Measurements from ENCODE around the gene UXS1.
"Not testable (repeated sequence)": the region's sequence is repeated elsewhere in the genome, so short reads cannot be mapped to it uniquely, and the experiment has no call there.

UXS1 gene

GRCh38 chr2:106138543-106139237 is 55.4 kb downstream of the UXS1 start:
- H3K27ac ChIP-seq (ENCODE audit: low read depth, low read length), result peak overlapping the region; percentile 51
- peaks cover 0 to 5% of the 10 kb centered on the region in 2 donors for H3K36me3 ChIP-seq (ENCODE audit: control insufficient read depth in 1 of 2, insufficient read depth in 2 of 2, low read length in 2 of 2)
- no peaks in the 10 kb centered on the region for H3K9me3 ChIP-seq (ENCODE audit: control insufficient read depth in 1 of 2, low read length in 2 of 2)
- H3K4me3 ChIP-seq (ENCODE audit: low read depth in 1 of 2, low read length in 2 of 2), result no peak overlapping the region
- H3K9ac ChIP-seq (ENCODE audit: low read depth in 1 of 2, low read length in 2 of 2), result peak overlapping the region in 1 of 2 donors; percentile 9
- H3K27me3 ChIP-seq (ENCODE audit: control insufficient read depth in 1 of 2, insufficient read depth in 2 of 2, low read length in 2 of 2), result no peaks in the 10 kb centered on the region
- peaks cover 9 to 17% of the 10 kb centered on the region in 2 donors for H3K4me1 ChIP-seq (ENCODE audit: control insufficient read depth in 1 of 2, insufficient read depth in 2 of 2, low read length in 2 of 2)

DNA sequence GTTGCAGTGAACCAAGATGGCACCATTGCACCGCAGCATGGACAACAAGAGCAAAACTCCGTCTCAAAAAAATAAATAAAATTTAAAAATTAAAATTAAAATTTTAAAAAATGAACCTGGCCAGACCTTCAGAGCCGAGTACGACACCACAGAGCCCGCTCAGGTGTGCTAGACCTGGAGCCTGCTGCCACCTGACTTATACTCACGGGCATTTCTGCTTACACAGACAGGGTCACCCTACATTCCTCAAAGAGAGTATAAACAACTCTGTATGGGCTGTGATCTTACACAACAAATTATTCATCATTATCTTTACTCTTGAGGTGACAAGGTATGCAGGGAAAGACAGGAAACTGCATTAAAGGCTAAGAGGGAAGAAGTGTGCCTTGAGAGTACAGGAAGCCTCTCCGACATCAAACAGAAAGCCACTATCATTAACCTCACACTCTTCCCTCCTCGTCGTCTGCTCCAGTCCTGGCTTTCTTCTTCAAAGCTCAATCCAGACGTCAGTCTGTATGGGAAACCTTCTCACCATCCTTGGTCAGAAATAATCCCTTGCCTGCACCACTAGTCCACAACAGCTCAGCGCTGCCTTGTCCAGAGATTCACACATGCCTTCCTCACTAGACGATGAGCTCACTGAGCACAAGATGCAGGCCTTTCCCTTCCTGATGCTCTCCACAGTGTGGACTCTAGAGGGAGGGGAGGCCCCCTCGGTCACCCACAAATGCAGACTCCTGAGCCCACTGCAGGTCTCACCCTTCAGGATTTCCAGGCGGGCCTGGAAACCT is 56.2 kb downstream of the UXS1 start:
- Histone ChIP-seq H3K27ac (ENCODE audit: low read depth, low read length) (peak overlapping the region; percentile 51), H3K27me3 (ENCODE audit: control insufficient read depth in 1 of 2, insufficient read depth in 2 of 2, low read length in 2 of 2) (no peaks in the 10 kb centered on the region), H3K4me3 (ENCODE audit: low read depth in 1 of 2, low read length in 2 of 2) (no peak overlapping the region), H3K36me3 (ENCODE audit: control insufficient read depth in 1 of 2, insufficient read depth in 2 of 2, low read length in 2 of 2) (peaks cover 0 to 5% of the 10 kb centered on the region in 2 donors), H3K9ac (ENCODE audit: low read depth in 1 of 2, low read length in 2 of 2) (peak overlapping the region in 1 of 2 donors; percentile 9), H3K4me1 (ENCODE audit: control insufficient read depth in 1 of 2, insufficient read depth in 2 of 2, low read length in 2 of 2) (peaks cover 9 to 17% of the 10 kb centered on the region in 2 donors), H3K9me3 (ENCODE audit: control insufficient read depth in 1 of 2, low read length in 2 of 2) (no peaks in the 10 kb centered on the region)

DNA sequence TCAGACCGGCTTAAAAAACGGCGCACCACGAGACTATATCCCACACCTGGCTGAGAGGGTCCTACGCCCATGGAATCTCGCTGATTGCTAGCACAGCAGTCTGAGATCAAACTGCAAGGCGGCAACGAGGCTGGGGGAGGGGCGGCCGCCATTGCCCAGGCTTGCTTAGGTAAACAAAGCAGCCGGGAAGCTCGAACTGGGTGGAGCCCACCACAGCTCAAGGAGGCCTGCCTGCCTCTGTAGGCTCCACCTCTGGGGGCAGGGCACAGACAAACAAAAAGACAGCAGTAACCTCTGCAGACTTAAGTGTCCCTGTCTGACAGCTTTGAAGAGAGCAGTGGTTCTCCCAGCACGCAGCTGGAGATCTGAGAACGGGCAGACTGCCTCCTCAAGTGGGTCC is 62.9 kb downstream of the UXS1 start:
- not testable (repeated sequence) for H3K4me3 ChIP-seq (ENCODE audit: low read depth in 1 of 2, low read length in 2 of 2); H3K27ac ChIP-seq (ENCODE audit: low read depth, low read length)

GRCh38 chr2:106130251-106130998 is 63.7 kb downstream of the UXS1 start:
- Histone ChIP-seq H3K4me3 (ENCODE audit: low read depth in 1 of 2, low read length in 2 of 2) (peak overlapping the region; percentile 28 to 56), H3K27ac (ENCODE audit: low read depth, low read length) (peak overlapping the region; percentile 32), H3K9ac (ENCODE audit: low read depth in 1 of 2, low read length in 2 of 2) (peak overlapping the region in 1 of 2 donors; percentile 51)

More for the DNA sequence above, 62.9 kb downstream of the UXS1 start:
- Histone ChIP-seq H3K4me1 (ENCODE audit: control insufficient read depth in 1 of 2, insufficient read depth in 2 of 2, low read length in 2 of 2) (peaks cover 21 to 23% of the 10 kb centered on the region in 2 donors), H3K36me3 (ENCODE audit: control insufficient read depth in 1 of 2, insufficient read depth in 2 of 2, low read length in 2 of 2) (peaks cover 9 to 10% of the 10 kb centered on the region in 2 donors)
- not testable (repeated sequence) for H3K27me3 ChIP-seq (ENCODE audit: control insufficient read depth in 1 of 2, insufficient read depth in 2 of 2, low read length in 2 of 2); H3K9ac ChIP-seq (ENCODE audit: low read depth in 1 of 2, low read length in 2 of 2); H3K9me3 ChIP-seq (ENCODE audit: control insufficient read depth in 1 of 2, low read length in 2 of 2)

DNA sequence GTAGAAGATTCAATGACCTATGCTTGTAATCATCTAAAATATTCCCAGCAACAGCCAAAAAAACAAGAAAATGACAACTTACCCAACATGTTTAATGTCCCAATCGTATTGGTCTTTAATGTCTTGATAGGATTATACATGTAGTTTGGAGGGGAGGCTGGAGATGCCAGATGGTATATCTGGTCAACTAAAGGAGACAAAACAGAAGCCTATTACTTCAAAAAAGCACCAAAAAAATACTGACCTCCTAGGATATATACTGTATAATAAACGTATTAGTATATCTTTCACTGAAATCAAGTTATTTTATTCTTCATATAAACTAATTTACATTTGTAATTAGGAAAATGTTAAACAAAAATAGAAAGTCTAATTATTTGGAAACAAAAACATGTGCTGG is 64.5 kb downstream of the UXS1 start:
- H3K27ac ChIP-seq (ENCODE audit: low read depth, low read length), result no peak overlapping the region
- H3K9me3 ChIP-seq (ENCODE audit: control insufficient read depth in 1 of 2, low read length in 2 of 2), result no peaks in the 10 kb centered on the region
- peaks cover 21 to 37% of the 10 kb centered on the region in 2 donors for H3K4me1 ChIP-seq (ENCODE audit: control insufficient read depth in 1 of 2, insufficient read depth in 2 of 2, low read length in 2 of 2)
- no peak overlapping the region for H3K9ac ChIP-seq (ENCODE audit: low read depth in 1 of 2, low read length in 2 of 2)
- peaks cover 10 to 15% of the 10 kb centered on the region in 2 donors for H3K36me3 ChIP-seq (ENCODE audit: control insufficient read depth in 1 of 2, insufficient read depth in 2 of 2, low read length in 2 of 2)
- no peaks in the 10 kb centered on the region for H3K27me3 ChIP-seq (ENCODE audit: control insufficient read depth in 1 of 2, insufficient read depth in 2 of 2, low read length in 2 of 2)
- no peak overlapping the region for H3K4me3 ChIP-seq (ENCODE audit: low read depth in 1 of 2, low read length in 2 of 2)

More at GRCh38 chr2:106130251-106130998, 63.7 kb downstream of the UXS1 start:
- Histone ChIP-seq H3K9me3 (ENCODE audit: control insufficient read depth in 1 of 2, low read length in 2 of 2) (no peaks in the 10 kb centered on the region), H3K27me3 (ENCODE audit: control insufficient read depth in 1 of 2, insufficient read depth in 2 of 2, low read length in 2 of 2) (no peaks in the 10 kb centered on the region), H3K4me1 (ENCODE audit: control insufficient read depth in 1 of 2, insufficient read depth in 2 of 2, low read length in 2 of 2) (peaks cover 21 to 29% of the 10 kb centered on the region in 2 donors), H3K36me3 (ENCODE audit: control insufficient read depth in 1 of 2, insufficient read depth in 2 of 2, low read length in 2 of 2) (peaks cover 9 to 10% of the 10 kb centered on the region in 2 donors)

GRCh38 chr2:106129150-106129549 is 65.0 kb downstream of the UXS1 start:
- H3K36me3 ChIP-seq (ENCODE audit: control insufficient read depth in 1 of 2, insufficient read depth in 2 of 2, low read length in 2 of 2), result peaks cover 10 to 15% of the 10 kb centered on the region in 2 donors
- no peak overlapping the region for H3K9ac ChIP-seq (ENCODE audit: low read depth in 1 of 2, low read length in 2 of 2)
- no peaks in the 10 kb centered on the region for H3K27me3 ChIP-seq (ENCODE audit: control insufficient read depth in 1 of 2, insufficient read depth in 2 of 2, low read length in 2 of 2)
- no peak overlapping the region for H3K4me3 ChIP-seq (ENCODE audit: low read depth in 1 of 2, low read length in 2 of 2)
- H3K4me1 ChIP-seq (ENCODE audit: control insufficient read depth in 1 of 2, insufficient read depth in 2 of 2, low read length in 2 of 2), result peaks cover 21 to 39% of the 10 kb centered on the region in 2 donors
- no peaks in the 10 kb centered on the region for H3K9me3 ChIP-seq (ENCODE audit: control insufficient read depth in 1 of 2, low read length in 2 of 2)
- H3K27ac ChIP-seq (ENCODE audit: low read depth, low read length), result no peak overlapping the region

GRCh38 chr2:106127776-106128268 is 66.3 kb downstream of the UXS1 start:
- H3K4me1 ChIP-seq (ENCODE audit: control insufficient read depth in 1 of 2, insufficient read depth in 2 of 2, low read length in 2 of 2), result peaks cover 21 to 39% of the 10 kb centered on the region in 2 donors
- H3K4me3 ChIP-seq (ENCODE audit: low read depth in 1 of 2, low read length in 2 of 2), result no peak overlapping the region
- H3K27ac ChIP-seq (ENCODE audit: low read depth, low read length), result no peak overlapping the region
- no peaks in the 10 kb centered on the region for H3K27me3 ChIP-seq (ENCODE audit: control insufficient read depth in 1 of 2, insufficient read depth in 2 of 2, low read length in 2 of 2)
- H3K9ac ChIP-seq (ENCODE audit: low read depth in 1 of 2, low read length in 2 of 2), result no peak overlapping the region
- peaks cover 10 to 19% of the 10 kb centered on the region in 2 donors for H3K36me3 ChIP-seq (ENCODE audit: control insufficient read depth in 1 of 2, insufficient read depth in 2 of 2, low read length in 2 of 2)
- H3K9me3 ChIP-seq (ENCODE audit: control insufficient read depth in 1 of 2, low read length in 2 of 2), result no peaks in the 10 kb centered on the region

DNA sequence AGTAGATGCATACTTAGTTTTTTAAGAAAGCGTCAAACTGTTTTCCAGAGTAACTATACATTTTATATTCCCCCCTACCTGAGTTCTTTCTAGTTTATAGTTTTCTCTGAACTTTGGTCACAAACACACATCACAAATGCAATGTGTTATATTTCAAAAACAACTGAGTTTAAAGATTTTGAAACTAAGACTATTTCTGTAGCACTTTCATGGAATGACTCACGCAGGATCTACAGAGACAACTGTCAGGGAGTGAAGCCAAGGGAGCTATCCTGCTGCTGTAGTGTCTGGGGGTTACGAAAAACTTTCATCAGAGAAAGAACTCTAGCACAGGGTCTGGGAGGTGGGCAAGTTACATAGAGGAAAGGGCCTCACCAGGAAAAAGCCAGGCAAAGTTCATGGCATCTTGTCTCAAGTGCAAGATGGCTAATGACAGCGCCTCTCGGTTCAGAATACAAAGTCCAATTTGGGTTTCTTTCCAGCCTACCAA is 66.8 kb downstream of the UXS1 start:
- H3K9ac ChIP-seq (ENCODE audit: low read depth in 1 of 2, low read length in 2 of 2), result no peak overlapping the region
- peak overlapping the region in 1 of 2 donors; percentile 53 for H3K4me3 ChIP-seq (ENCODE audit: low read depth in 1 of 2, low read length in 2 of 2)
- peaks cover 21 to 39% of the 10 kb centered on the region in 2 donors for H3K4me1 ChIP-seq (ENCODE audit: control insufficient read depth in 1 of 2, insufficient read depth in 2 of 2, low read length in 2 of 2)
- no peaks in the 10 kb centered on the region for H3K27me3 ChIP-seq (ENCODE audit: control insufficient read depth in 1 of 2, insufficient read depth in 2 of 2, low read length in 2 of 2)
- no peak overlapping the region for H3K27ac ChIP-seq (ENCODE audit: low read depth, low read length)
- no peaks in the 10 kb centered on the region for H3K9me3 ChIP-seq (ENCODE audit: control insufficient read depth in 1 of 2, low read length in 2 of 2)
- H3K36me3 ChIP-seq (ENCODE audit: control insufficient read depth in 1 of 2, insufficient read depth in 2 of 2, low read length in 2 of 2), result peaks cover 10 to 19% of the 10 kb centered on the region in 2 donors

DNA sequence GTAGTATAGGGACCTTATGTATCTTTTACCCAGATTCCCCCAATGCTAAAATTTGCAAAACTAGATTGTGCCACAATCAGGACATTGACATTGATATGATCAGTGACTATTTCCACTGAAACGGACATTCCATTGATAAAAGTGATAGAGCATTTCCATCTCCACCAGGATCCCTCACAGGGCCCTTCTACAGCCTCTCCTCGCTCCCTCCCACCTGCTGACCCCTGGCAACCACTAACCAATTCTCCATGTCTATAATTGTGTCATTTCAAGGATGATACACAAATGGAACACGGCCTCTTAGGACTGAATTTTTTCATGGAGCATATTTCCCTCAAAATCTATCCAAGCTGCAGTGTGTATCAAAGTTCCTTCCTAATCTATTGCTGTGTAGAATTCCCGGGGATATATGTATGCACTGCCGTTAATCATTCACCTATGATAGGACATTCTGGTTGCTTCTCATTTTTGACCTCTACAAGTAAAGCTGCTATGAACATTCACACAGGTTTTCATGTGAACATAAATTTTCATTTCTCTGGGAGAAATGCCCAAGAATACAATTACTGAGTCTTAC is 67.3 kb downstream of the UXS1 start:
- Histone ChIP-seq H3K9ac (ENCODE audit: low read depth in 1 of 2, low read length in 2 of 2) (no peak overlapping the region), H3K27me3 (ENCODE audit: control insufficient read depth in 1 of 2, insufficient read depth in 2 of 2, low read length in 2 of 2) (no peaks in the 10 kb centered on the region), H3K36me3 (ENCODE audit: control insufficient read depth in 1 of 2, insufficient read depth in 2 of 2, low read length in 2 of 2) (peaks cover 10 to 23% of the 10 kb centered on the region in 2 donors), H3K4me1 (ENCODE audit: control insufficient read depth in 1 of 2, insufficient read depth in 2 of 2, low read length in 2 of 2) (peaks cover 21 to 39% of the 10 kb centered on the region in 2 donors), H3K27ac (ENCODE audit: low read depth, low read length) (no peak overlapping the region), H3K9me3 (ENCODE audit: control insufficient read depth in 1 of 2, low read length in 2 of 2) (no peaks in the 10 kb centered on the region), H3K4me3 (ENCODE audit: low read depth in 1 of 2, low read length in 2 of 2) (peak overlapping the region; percentile 36 to 53)

Measured in duodenal mucosa (tissue), 2 donors.